GM21367 (cell line): ENCODE measurements around the gene SPG21.
"Not testable (repeated sequence)": the region's sequence is repeated elsewhere in the genome, so short reads cannot be mapped to it uniquely, and the experiment has no call there.

ENCODE experiments used
- ATAC-seq: cut with Tn5 transposase; IDR thresholded peaks from one replicate; pipeline ENCODE4 v1.9.1; 2021; ENCODE audit not compliant: unreplicated experiment

Gene SPG21, protein sequence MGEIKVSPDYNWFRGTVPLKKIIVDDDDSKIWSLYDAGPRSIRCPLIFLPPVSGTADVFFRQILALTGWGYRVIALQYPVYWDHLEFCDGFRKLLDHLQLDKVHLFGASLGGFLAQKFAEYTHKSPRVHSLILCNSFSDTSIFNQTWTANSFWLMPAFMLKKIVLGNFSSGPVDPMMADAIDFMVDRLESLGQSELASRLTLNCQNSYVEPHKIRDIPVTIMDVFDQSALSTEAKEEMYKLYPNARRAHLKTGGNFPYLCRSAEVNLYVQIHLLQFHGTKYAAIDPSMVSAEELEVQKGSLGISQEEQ

DNA sequence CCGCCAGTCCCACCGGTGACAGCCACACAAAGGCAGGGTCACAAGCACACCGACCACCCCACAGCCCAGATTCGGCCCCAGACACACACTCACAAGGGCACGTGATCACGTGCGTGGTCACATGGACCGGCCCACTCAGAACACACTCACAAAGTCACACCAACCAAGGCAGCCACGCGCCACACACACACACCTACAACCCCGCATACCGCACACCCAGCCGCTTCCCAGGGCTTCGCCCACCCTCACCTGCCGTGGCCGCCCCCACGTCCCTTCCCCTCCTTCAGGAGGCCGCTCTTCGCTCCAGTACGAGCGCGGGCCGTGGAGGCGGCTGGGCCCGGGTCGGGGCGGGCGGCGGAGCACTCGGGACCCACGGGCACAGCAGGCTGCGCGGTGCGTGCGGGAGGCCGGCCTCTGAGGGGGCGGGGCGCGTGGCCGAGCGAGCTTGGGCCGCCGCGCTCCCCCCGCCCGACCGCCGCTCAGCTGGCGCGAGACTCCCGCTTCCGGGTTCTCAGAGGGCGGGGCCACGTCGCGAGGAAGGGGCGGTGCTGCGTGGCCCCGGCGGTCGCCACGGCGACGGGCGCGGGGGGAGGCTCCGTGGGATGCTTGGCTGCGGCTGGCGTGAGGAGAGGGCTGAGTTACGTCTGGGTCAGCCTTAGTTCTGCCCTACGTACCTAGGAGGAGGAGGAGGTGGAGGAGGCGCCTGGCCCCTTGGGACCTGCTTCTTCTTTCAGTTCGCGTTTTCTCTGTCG lies at the start of gene SPG21:
Gene SPG21, minus strand, starts transcription at position 499 of the 752 bp plus-strand sequence. CDS start 6,345 bp downstream, outside the sequence.
- ATAC-seq, result peak; percentile 81

DNA sequence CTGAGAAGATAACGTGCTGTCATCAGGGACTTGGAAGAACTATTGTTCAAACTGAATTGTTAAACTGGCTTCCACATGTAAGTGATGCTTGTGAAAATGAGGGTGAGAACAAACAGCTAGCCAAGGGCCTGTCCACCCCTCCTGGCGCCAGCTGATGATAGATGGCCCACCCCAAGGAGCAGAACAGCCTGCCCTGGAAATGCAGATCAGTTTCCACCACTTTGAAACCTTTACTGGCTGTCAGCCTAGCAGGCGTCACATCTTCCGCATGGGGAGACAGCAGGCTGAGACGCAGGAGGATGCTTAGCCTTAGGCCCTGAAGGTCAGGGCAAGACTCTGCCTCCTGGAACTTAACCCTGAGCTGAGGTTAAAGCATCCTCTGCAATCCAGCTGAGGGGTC lies 49.1 kb upstream of the SPG21 start:
- ATAC-seq, result no peak

DNA sequence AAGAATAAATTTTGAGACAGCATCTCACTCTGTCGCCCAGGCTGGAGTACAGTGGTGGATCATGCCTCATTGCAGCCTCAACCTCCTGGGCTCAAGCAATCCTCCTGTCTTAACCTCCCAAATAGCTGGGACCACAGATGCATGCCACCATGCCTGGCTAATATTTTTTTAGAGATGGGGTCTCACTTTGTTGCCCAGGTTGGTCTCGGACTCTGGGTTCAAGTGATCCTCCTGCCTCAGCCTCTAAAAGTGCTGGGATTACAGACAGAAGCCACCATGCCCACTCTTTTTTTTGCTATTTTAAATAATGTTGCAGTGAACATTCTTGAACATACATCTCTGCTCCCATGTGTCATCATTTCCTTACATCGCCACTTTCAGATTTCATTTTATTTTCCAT lies 48.7 kb upstream of the SPG21 start:
- ATAC-seq, result no peak

DNA sequence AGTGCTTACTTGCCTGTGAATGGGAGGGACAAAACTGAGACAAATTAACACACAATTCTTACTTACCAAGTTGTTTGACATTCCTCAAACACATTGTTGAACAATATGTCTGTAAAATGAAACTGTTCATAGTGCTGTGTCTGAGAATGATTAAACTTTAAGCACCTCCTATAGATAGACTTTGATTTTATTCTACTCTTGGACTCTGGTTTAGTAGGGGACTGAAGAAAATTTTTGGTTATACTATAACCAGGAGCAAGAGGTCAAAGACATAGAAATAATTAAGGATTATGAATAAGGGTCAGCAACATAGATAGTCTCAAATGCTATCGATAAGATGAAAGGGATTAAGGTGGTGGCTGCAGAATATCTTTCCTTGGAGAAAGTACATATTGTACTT lies 47.6 kb upstream of the SPG21 start:
- no peak for ATAC-seq

DNA sequence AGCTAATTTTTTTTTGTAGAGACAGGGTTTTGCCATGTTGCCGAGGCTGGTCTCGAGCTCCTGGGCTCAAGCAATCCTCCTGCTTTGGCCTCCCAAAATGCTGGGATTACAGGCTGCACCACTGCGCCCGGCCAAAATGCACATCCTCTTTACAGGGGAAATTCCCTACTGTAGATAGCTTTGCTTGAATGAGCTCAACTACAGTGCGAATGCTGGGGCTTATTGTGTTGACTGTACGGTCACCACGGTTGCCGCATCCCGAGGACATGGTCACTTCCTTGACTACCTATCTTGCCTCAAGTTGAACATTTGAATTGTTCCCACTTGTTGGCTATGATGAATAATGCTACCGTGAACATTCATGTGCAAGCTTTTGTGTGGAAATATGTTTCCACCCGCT lies 45.0 kb upstream of the SPG21 start:
- no peak for ATAC-seq

DNA sequence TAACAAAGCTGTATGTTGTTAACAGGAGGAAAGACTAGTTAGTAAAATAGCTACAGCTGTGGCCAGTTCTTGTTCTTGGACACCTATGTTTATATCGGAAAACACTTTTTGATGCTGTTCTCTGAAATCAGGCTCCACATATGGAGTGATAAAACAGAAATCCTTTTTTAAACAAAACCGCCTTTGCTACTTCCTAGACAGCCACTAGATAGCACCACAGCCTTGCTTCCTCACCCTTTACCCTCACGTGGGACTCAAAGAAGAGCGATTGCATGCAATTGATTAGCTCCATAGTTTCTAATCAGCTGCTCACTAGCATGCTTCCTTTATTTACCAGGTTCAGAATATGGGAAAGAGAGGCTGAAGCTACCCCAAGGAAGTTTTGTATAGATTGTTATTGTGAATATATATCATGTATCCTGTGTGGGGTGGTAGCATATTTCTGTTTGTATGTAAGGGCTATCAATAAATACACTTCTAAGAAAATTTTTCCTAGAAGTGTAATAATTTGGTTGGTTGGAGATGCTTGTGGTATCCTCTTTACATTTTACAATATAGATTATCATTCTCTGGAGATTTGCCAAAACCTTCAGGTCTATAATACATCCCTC lies 44.0 kb upstream of the SPG21 start:
- ATAC-seq, result no peak

DNA sequence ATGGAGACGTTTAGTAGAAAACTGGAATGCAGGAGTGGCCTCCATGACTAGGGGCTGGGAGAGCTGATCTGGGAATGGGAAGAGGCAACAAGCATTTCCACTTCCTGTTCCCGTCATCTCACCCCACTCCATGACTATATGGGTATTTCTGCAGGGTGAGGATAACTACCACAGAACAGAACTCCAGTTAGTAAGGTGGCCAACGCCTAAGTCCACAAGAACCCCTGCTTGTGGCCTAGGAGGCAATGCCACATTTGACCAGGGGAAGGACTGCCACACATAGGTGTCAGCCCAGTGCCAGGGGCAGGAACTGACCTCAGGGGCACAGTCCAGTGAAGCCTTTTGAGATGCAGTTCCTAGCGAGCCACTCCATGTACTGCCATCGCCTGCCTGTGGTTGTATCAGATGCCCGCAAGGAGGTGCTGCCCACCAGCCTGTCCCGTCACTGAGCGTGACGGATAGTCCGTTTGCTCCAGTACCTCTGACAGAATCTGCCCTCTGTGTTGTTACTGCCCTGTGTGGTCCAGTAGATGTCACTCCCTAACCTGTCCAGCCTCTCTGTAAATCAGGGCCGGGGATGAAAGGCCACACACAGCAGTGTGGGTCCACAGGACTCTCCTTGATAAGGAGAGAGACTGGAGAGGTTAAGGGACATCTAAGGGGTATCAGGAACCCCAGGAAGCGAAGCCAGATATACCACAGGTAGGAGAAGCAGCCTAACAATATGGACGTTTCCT lies 43.3 kb upstream of the SPG21 start:
- no peak for ATAC-seq

DNA sequence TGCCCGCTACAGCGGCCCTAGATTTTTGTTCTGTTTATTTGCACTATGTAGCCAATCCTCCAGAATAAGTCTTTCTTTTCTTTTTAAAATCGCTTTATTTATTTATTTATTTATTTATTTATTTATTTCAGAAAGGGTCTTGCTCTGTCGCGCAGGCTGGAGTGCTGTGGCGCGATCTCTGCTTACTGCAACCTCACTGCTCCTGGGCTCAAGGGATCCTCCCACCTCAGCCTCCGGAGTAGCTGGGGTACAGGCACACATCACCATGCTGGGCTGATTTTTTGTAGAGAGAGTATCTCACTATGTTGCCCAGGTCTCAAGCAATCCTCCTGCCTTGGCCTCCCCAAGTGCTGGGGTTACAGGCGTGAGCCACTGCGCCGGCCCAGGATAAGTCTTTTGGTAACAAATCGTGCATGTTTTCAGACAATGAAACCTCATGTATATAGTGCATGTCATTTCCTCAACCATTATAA lies 40.1 kb upstream of the SPG21 start:
- no peak for ATAC-seq

DNA sequence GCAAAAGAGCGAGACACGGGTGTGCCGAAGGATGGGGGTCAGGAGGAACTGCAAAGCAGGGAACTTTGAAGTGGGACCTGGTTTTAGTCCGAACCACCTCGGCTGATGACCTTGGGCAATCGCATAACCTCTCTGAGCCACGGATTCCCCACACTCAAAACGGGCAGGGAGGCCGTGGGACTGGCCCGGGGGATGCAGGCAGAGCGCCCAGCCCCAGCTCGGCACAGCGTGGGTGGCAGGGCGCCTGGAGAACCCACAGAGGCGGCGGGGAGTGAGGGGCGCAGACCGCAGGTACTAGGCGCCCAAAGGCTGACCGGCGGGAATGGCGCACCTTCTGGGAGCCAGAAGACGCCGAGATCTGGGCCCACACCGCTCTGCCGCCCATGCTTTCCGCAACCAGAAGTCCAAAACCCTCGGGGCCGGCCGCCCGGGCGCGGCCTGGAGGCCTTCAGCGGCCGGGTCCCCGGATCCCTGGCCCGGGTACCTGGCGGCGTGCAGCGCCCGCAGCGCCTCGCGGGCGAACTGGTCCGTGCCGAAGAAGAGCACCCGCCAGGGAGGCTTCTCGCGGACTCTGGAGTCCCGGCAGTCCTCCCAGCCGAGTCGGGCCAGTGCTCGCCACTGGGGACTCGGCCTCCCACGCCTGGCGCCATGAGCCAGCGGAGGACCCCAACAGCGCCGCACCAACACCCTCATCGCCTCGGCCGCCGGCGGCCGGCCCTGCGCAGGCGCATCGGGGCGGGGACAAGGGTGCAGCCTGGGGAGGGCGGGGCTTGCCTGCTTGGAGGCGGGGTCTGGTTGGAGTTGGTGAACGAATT lies 39.4 kb upstream of the SPG21 start, which contains the start of gene MTFMT:
Gene MTFMT, minus strand, starts transcription at position 719 of the 815 bp plus-strand sequence. Its CDS starts 26 bp downstream, at position 693.
- ATAC-seq, result peak; percentile 58

DNA sequence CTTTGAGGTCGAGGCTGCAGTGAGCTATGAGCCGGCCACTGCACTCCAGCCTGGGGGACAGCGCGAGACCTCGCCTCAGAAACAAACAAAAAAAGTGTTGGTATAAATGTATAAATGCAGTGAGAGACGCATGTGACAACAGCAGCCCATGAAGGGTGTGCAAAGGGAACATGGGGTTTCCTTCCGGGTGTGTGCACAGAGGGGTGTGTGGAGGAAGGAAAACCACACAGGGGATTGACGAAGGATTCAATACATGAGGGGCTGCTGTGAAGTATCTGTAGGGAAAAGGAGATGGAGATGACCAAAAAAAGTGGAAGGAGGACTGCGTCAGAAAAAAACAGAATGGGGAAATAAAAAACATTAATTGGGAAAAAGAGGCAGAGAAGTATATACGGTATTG lies 38.6 kb upstream of the SPG21 start:
- ATAC-seq, result no peak

DNA sequence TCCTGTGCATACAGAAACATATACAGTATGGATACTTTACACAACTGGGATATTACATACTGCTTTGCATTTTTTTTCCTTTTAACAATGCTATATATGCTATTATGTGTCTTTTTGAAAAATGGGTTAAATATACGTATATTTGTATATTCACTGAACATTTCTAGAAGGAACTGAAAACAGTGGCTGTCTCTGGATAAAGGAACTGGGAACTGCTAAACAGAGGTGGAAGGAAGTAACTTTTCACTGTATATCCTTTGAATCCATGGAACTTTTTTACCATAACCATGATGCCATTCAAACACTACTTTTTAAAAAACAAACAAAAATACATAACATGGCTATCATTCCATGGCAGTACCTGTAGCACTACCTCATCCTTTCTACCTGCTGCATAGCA lies 37.9 kb upstream of the SPG21 start:
- ATAC-seq, result no peak

DNA sequence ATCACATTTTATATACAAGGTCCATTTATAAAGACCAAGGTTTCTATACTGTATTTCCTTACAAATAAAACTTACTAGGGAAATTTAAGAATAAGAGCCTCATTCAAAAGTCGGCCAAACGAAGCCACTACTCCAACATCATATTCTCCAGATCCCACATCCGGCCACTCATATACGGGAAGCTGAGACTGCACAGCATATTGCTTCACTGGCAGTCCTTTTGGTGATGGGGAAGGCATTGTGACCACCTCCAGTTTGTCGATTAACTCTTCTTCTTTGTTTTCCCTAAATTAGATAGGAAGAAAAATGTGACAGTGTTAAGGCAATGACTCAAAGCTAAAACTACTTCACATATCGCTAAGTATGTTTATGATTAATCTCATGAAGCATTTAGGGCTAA lies 37.0 kb upstream of the SPG21 start:
- ATAC-seq, result no peak

DNA sequence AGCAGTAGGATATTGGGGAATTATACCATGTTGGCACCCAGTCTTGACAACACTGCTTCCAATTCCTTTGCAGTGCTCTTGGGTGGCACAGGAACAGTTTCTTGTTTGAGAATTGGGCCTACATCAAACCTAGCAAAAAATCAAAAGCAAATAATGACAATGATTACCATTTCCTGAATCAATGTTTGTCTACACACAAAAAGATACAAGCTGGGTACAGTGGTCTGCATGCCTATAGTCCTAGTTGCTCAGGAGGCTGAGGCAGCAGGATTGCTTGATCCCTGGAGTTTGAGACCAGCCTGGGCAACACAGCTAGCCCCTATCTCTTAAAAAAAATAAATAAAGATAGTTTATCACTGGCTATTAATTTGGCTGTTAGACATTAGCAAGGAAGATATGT lies 31.8 kb upstream of the SPG21 start:
- no peak for ATAC-seq

DNA sequence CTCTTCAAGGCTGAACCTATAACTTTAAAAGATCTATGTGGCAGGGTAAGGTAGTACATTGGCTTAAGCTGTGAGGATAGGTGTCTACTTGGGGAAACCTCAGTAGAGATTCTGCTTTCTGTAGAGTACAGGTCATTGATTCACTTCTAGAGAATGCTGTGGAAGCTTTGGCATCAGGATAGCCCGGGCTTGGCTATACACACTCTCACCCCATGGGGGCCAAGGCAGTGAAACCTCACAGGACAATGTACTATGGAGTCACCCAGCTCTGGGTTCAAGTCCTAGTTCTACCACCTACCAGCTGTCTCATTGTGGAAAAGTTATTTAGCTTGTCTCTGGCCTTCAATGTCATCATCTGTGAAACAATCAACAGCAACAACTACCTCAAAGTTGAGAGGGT lies 30.7 kb upstream of the SPG21 start:
- no peak for ATAC-seq

DNA sequence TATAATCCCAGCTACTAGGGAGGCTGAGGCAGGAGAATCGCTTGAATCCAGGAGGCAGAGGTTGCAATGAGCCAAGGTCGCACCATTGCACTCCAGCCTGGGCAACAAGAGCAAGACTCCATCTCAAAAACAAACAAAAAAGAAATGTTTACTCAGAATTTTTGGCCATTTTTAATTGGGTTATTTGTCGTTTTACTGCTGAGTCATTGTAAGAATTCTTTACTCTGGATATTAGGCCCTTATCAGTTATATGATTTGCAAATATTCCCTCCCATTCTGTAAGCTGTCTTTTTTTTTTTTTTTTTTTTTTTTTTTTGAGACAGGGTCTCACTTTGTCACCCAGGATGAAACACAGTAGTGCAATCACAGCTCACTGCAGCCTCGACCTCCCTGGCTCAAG lies 21.5 kb upstream of the SPG21 start:
- ATAC-seq, result not testable (repeated sequence)

DNA sequence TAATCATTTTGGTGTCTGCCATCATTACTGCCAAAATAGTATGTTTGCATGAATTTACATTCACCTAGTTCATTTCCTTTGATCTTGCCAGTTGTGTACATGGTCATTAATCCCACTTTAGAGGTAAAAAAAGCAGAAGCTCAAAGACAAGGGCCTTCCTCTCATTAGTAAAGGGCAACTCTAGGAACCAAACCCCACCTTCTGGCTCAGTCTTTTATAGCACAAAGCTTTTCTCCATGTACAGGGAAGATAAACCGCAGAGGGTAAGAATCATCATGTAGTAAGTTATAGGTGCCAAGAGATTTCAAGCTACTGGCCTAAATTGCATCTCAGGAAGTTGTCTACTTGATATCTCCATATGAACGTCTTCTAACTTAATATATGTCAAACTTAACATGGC lies 19.3 kb upstream of the SPG21 start:
- ATAC-seq, result no peak

DNA sequence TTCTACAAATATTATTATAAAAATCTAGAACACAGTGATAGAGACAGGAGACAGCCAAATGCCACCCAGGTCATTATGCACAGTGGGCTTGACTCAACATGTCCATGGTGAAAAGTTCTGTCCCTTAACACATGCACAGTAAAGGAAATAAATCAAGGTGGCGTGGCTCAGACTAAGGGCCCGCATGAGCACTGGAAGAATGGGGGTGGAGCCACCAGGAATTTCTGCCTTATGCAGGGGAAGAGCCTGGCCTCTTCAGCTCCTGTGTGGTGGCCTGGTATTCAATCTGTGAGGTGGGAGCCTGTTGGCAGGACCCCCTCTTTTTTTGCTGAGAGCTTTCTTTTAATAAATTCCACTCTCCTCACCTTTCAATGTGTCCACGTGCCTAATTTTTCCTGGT lies 17.2 kb upstream of the SPG21 start:
- no peak for ATAC-seq

DNA sequence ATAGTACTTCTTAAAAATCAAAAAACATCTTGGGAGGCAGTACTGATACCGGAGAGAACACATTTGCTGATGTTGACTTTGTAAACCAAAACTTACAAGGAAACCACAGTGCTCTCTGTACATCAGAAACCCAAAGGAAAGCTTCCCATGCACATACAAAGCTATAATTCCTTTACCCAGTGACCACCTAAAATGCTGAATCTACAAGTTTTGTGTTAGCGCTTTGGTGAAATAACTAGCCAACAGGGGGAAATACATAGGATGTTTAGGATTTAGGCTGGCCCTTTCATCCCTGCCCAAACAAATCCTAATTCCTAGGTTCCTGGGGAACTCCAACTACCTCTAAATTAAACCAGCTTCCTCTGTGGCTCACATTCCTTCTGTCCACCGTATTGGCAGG lies 15.3 kb upstream of the SPG21 start:
- no peak for ATAC-seq

DNA sequence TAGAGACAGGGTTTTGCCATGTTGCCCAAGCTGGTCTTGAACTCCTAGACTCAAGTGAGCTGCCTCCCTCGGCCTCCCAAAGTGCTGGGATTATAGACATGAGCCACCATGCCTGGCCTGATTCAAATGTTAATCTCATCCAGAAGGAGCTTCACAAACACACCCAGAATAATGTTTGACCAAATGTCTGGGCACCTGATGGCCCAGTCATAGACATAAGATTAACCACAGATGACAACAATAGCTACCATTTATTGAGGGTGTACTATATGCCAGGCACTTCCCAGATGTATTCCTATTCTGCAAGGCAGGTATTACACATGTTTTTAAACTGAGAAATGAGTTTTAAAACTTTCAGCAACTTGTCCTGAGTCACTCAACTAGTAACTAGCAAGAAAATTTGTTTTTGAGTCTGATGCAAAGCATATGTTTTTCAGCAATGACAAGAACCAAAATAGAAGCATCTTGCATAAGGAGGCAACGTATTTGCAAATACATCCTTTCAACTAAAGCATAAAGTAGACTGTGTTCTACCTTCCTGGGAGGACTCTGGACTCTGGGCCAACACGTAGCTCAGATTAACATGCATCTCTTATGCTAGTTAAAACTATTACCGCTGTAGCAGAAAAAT lies 8.1 kb upstream of the SPG21 start:
- no peak for ATAC-seq

DNA sequence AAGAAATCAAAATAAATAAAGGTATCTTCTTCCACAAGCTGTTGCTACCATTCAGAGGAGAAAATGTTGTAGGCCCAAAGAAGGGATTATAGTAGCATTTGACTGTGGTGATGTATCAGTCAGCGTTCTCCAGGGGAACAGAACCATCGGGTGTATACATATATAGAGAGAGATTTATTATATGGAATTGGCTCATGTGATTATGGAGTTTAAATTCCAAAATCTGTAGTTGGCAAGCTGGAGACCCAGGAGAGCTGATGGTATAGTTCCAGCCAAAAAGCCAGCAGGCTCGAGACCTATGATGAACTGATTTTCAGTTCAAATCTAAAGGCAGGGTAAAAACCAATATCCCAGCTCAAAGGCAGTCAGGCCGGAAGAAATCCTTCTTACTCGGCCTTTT lies 7.4 kb upstream of the SPG21 start:
- ATAC-seq, result no peak
